Measurements from ENCODE around the gene RAPGEF5. TPM values are rescaled to one million over a fixed set of nuclear protein-coding genes. Genes with fewer than 3 reads are reported as not detected.

The RAPGEF5 gene
- total RNA-seq, 1 donor from 2014 or later: 65.8 TPM

GRCh38 chr7:22159341-22159740 is 197.6 kb downstream of the RAPGEF5 start:
- intact Hi-C loops (cut with DNase I): no loop called here
- Histone ChIP-seq H3K36me3 (peaks cover 10 to 31% of the 10 kb centered on the region in 2 donors), H3K27ac (no peak overlapping the region), H3K4me1 (no peaks in the 10 kb centered on the region), H3K9me3 (no peaks in the 10 kb centered on the region), H3K27me3 (no peaks in the 10 kb centered on the region), H3K4me3 (no peak overlapping the region)
- DNase-seq (ENCODE audit: low spot score in 2 of 2): no peak
- no peak for TF ChIP-seq CTCF (IDR thresholded peaks at IDR 0.05)

- no peak overlapping the region for H3K4me3 ChIP-seq
- peaks cover 10 to 31% of the 10 kb centered on the region in 2 donors for H3K36me3 ChIP-seq
- TF ChIP-seq CTCF (IDR thresholded peaks at IDR 0.05): no peak
- no peak overlapping the region for H3K27ac ChIP-seq
- intact Hi-C loops (cut with DNase I): no loop called here
- no peaks in the 10 kb centered on the region for H3K9me3 ChIP-seq
- no peaks in the 10 kb centered on the region for H3K27me3 ChIP-seq
- DNase-seq (ENCODE audit: low spot score in 2 of 2): no peak
- no peaks in the 10 kb centered on the region for H3K4me1 ChIP-seq
Observed at GRCh38 chr7:22157552-22157951, 199.4 kb downstream of the RAPGEF5 start.

GRCh38 chr7:22156205-22156604 is 200.7 kb downstream of the RAPGEF5 start:
- H3K27me3 ChIP-seq: no peaks in the 10 kb centered on the region
- intact Hi-C loops (cut with DNase I): no loop called here
- H3K4me3 ChIP-seq: no peak overlapping the region
- H3K4me1 ChIP-seq: no peaks in the 10 kb centered on the region
- no peak overlapping the region for H3K27ac ChIP-seq
- DNase-seq (ENCODE audit: low spot score in 2 of 2): no peak
- TF ChIP-seq CTCF (IDR thresholded peaks at IDR 0.05): no peak
- H3K9me3 ChIP-seq: no peaks in the 10 kb centered on the region
- H3K36me3 ChIP-seq: peaks cover 10 to 31% of the 10 kb centered on the region in 2 donors

GRCh38 chr7:22154143-22154529 is 202.8 kb downstream of the RAPGEF5 start:
- intact Hi-C loops (cut with DNase I): no loop called here
- TF ChIP-seq CTCF (IDR thresholded peaks at IDR 0.05): no peak
- peaks cover 10 to 36% of the 10 kb centered on the region in 2 donors for H3K36me3 ChIP-seq
- no peak for DNase-seq (ENCODE audit: low spot score in 2 of 2)
- no peaks in the 10 kb centered on the region for H3K27me3 ChIP-seq
- H3K27ac ChIP-seq: no peak overlapping the region
- H3K4me1 ChIP-seq: no peaks in the 10 kb centered on the region
- H3K4me3 ChIP-seq: no peak overlapping the region
- H3K9me3 ChIP-seq: no peaks in the 10 kb centered on the region

- Histone ChIP-seq H3K4me3 (no peak overlapping the region), H3K9me3 (no peaks in the 10 kb centered on the region), H3K27ac (no peak overlapping the region), H3K36me3 (peaks cover 10 to 42% of the 10 kb centered on the region in 2 donors), H3K27me3 (no peaks in the 10 kb centered on the region), H3K4me1 (no peaks in the 10 kb centered on the region)
- no peak for TF ChIP-seq CTCF (IDR thresholded peaks at IDR 0.05)
- DNase-seq (ENCODE audit: low spot score in 2 of 2): no peak
- intact Hi-C loops (cut with DNase I): no loop called here
Observed at GRCh38 chr7:22153432-22154142, 203.4 kb downstream of the RAPGEF5 start.

Measured in ascending aorta (tissue), 2 donors.